Measurements from ENCODE around the gene BPIFA1. TPM values are rescaled to one million over a fixed set of nuclear protein-coding genes. Genes with fewer than 3 reads are reported as not detected.

Gene BPIFA1
- total and polyA plus RNA-seq, 4 donors = not detected

DNA sequence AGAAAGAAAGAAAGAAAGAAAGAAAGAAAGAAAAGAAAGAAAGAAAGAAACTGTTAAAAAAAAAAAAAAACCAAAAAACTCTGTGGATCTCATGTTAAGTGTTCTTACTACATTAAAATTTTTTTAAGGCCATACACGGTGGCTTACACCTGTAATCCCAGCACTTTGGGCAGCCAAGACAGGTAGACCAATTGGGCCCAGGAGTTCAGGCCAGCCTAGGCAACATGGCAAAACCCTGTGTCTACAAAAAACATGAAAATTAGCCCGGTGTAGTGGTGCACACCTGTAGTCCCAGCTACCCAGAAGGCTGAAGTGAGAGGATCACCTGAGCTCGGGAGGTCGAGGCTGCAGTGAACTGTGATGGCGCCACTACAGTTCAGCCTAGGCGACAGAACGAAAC lies 4.6 kb upstream of the BPIFA1 start:
- TF ChIP-seq, protein P1, sequence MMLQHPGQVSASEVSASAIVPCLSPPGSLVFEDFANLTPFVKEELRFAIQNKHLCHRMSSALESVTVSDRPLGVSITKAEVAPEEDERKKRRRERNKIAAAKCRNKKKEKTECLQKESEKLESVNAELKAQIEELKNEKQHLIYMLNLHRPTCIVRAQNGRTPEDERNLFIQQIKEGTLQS (IDR thresholded peaks at IDR 0.05) = no peak
- TF ChIP-seq FOXA2 (IDR thresholded peaks at IDR 0.05) (no peak), TAF1 (conservative IDR thresholded peaks at IDR 0.05) (no peak), SP1 (IDR thresholded peaks at IDR 0.05) (no peak)
- 66% methylated on average over 7 of the region's 7 CpGs for WGBS

DNA sequence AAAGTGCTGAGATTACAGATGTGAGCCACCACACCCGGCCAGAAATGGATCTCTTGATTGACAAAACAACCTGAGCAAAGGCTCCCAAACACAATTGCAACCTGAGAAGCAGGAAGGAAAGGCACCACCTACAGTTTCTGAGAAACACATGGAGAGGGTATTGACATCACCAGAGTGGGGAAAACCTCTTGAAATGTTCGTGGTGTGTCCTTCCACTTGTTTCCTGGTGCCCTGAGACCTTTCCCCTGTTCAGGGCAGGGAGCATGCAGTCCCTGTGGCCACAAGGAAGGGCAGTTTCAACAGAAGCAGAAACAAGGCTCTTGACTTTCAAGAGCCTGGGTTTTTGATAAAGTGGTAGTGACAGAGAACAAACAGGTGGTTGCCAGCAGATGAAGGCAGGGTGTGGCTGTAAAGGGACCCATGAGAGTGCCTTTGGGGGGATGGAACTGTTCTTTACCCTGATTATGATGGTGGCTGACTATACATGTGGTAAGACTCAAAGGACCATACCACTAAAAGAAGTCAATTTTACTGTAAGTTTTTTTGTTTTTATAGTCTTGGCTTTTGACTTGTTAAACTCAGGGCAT lies 3.2 kb upstream of the BPIFA1 start:
- DNase-seq (ENCODE audit: low spot score) = no peak
- no peak overlapping the region for H3K4me3 ChIP-seq (ENCODE audit: low read depth in 1 of 3, low read length in 3 of 3)
- TF ChIP-seq, protein P2, sequence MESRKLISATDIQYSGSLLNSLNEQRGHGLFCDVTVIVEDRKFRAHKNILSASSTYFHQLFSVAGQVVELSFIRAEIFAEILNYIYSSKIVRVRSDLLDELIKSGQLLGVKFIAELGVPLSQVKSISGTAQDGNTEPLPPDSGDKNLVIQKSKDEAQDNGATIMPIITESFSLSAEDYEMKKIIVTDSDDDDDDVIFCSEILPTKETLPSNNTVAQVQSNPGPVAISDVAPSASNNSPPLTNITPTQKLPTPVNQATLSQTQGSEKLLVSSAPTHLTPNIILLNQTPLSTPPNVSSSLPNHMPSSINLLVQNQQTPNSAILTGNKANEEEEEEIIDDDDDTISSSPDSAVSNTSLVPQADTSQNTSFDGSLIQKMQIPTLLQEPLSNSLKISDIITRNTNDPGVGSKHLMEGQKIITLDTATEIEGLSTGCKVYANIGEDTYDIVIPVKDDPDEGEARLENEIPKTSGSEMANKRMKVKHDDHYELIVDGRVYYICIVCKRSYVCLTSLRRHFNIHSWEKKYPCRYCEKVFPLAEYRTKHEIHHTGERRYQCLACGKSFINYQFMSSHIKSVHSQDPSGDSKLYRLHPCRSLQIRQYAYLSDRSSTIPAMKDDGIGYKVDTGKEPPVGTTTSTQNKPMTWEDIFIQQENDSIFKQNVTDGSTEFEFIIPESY (IDR thresholded peaks at IDR 0.05) = no peak
- TF ChIP-seq EGR1 (IDR thresholded peaks at IDR 0.05; ENCODE audit: low read depth in 2 of 2) (no peak), TAF1 (conservative IDR thresholded peaks at IDR 0.05) (no peak), RAD21 (IDR thresholded peaks at IDR 0.05) (no peak), HNF4A (conservative IDR thresholded peaks at IDR 0.05) (no peak), HNF4G (IDR thresholded peaks at IDR 0.05) (no peak), NR2F2 (IDR thresholded peaks at IDR 0.05) (no peak), GABPA (IDR thresholded peaks at IDR 0.05 in 1 of 2, conservative IDR thresholded peaks at IDR 0.05 in 1 of 2) (no peak), JUND (IDR thresholded peaks at IDR 0.05) (no peak), SP1 (IDR thresholded peaks at IDR 0.05) (no peak), FOXA2 (IDR thresholded peaks at IDR 0.05) (no peak), FOXA1 (IDR thresholded peaks at IDR 0.05) (no peak), RXRA (IDR thresholded peaks at IDR 0.05) (no peak)
- TF ChIP-seq, protein P3, sequence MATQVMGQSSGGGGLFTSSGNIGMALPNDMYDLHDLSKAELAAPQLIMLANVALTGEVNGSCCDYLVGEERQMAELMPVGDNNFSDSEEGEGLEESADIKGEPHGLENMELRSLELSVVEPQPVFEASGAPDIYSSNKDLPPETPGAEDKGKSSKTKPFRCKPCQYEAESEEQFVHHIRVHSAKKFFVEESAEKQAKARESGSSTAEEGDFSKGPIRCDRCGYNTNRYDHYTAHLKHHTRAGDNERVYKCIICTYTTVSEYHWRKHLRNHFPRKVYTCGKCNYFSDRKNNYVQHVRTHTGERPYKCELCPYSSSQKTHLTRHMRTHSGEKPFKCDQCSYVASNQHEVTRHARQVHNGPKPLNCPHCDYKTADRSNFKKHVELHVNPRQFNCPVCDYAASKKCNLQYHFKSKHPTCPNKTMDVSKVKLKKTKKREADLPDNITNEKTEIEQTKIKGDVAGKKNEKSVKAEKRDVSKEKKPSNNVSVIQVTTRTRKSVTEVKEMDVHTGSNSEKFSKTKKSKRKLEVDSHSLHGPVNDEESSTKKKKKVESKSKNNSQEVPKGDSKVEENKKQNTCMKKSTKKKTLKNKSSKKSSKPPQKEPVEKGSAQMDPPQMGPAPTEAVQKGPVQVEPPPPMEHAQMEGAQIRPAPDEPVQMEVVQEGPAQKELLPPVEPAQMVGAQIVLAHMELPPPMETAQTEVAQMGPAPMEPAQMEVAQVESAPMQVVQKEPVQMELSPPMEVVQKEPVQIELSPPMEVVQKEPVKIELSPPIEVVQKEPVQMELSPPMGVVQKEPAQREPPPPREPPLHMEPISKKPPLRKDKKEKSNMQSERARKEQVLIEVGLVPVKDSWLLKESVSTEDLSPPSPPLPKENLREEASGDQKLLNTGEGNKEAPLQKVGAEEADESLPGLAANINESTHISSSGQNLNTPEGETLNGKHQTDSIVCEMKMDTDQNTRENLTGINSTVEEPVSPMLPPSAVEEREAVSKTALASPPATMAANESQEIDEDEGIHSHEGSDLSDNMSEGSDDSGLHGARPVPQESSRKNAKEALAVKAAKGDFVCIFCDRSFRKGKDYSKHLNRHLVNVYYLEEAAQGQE (IDR thresholded peaks at IDR 0.05) = no peak
- TF ChIP-seq, protein P4, sequence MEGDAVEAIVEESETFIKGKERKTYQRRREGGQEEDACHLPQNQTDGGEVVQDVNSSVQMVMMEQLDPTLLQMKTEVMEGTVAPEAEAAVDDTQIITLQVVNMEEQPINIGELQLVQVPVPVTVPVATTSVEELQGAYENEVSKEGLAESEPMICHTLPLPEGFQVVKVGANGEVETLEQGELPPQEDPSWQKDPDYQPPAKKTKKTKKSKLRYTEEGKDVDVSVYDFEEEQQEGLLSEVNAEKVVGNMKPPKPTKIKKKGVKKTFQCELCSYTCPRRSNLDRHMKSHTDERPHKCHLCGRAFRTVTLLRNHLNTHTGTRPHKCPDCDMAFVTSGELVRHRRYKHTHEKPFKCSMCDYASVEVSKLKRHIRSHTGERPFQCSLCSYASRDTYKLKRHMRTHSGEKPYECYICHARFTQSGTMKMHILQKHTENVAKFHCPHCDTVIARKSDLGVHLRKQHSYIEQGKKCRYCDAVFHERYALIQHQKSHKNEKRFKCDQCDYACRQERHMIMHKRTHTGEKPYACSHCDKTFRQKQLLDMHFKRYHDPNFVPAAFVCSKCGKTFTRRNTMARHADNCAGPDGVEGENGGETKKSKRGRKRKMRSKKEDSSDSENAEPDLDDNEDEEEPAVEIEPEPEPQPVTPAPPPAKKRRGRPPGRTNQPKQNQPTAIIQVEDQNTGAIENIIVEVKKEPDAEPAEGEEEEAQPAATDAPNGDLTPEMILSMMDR (IDR thresholded peaks at IDR 0.05; ENCODE audit: low read depth, low read length, missing input control) = no peak
- TF ChIP-seq, protein P1 (IDR thresholded peaks at IDR 0.05) = no peak
- TF ChIP-seq, protein P5, sequence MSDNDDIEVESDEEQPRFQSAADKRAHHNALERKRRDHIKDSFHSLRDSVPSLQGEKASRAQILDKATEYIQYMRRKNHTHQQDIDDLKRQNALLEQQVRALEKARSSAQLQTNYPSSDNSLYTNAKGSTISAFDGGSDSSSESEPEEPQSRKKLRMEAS (IDR thresholded peaks at IDR 0.05) = no peak
- H3K9me3 ChIP-seq (ENCODE audit: control insufficient read depth in 4 of 4, low read length in 3 of 4) = no peaks in the 10 kb centered on the region
- no peaks in the 10 kb centered on the region for H3K36me3 ChIP-seq (ENCODE audit: control insufficient read depth in 4 of 4, insufficient read depth in 3 of 4, low read depth in 1 of 4, low read length in 3 of 4)
- peaks cover 0 to 2% (median 0%) of the 10 kb centered on the region in 4 donors for H3K27me3 ChIP-seq (ENCODE audit: control insufficient read depth in 4 of 4, insufficient read depth in 4 of 4, low read length in 3 of 4)
- H3K4me1 ChIP-seq (ENCODE audit: control insufficient read depth in 4 of 4, insufficient read depth in 4 of 4, low read length in 3 of 4) = no peaks in the 10 kb centered on the region
- H3K27ac ChIP-seq (ENCODE audit: low read depth in 1 of 2, low read length in 2 of 2) = no peak overlapping the region
- 18% methylated on average over 2 of the region's 2 CpGs for WGBS
- H3K9ac ChIP-seq (ENCODE audit: low read depth in 1 of 2, low read length in 2 of 2) = no peak overlapping the region

More for the DNA sequence above, 4.6 kb upstream of the BPIFA1 start:
- Histone ChIP-seq H3K9me3 (ENCODE audit: control insufficient read depth in 4 of 4, low read length in 3 of 4) (no peaks in the 10 kb centered on the region), H3K36me3 (ENCODE audit: control insufficient read depth in 4 of 4, insufficient read depth in 3 of 4, low read depth in 1 of 4, low read length in 3 of 4) (no peaks in the 10 kb centered on the region), H3K27me3 (ENCODE audit: control insufficient read depth in 4 of 4, insufficient read depth in 4 of 4, low read length in 3 of 4) (peaks cover 0 to 2% (median 0%) of the 10 kb centered on the region in 4 donors), H3K4me1 (ENCODE audit: control insufficient read depth in 4 of 4, insufficient read depth in 4 of 4, low read length in 3 of 4) (no peaks in the 10 kb centered on the region), H3K27ac (ENCODE audit: low read depth in 1 of 2, low read length in 2 of 2) (no peak overlapping the region), H3K9ac (ENCODE audit: low read depth in 1 of 2, low read length in 2 of 2) (no peak overlapping the region), H3K4me3 (ENCODE audit: low read depth in 1 of 3, low read length in 3 of 3) (no peak overlapping the region)
- DNase-seq (ENCODE audit: low spot score) = no peak
